Neuronal stem cell (in vitro differentiated cells): ENCODE measurements around the gene CCDC117.
"Not testable (repeated sequence)": the region's sequence is repeated elsewhere in the genome, so short reads cannot be mapped to it uniquely, and the experiment has no call there.

Source experiments
- DNase-seq: peaks from one replicate; pipeline ENCODE4 v3.0.0-alpha.2; 2013; ENCODE audit warnings: low spot score
- H2AFZ ChIP-seq: one replicate; pipeline ENCODE4 v1.6.1; 2013; ENCODE audit warnings: mild to moderate bottlenecking, low read length, inconsistent platforms
- H2AK5ac ChIP-seq: 2 replicates; pipeline ENCODE4 v1.6.1; 2013; ENCODE audit warnings: low read depth, mild to moderate bottlenecking, inconsistent platforms, low read length, moderate library complexity, mixed read lengths
- H2BK120ac ChIP-seq: 2 replicates; pipeline ENCODE4 v1.6.1; 2013; ENCODE audit warnings: low read depth, mild to moderate bottlenecking, inconsistent platforms, low read length, moderate library complexity, mixed read lengths
- H2BK12ac ChIP-seq: one replicate; pipeline ENCODE4 v1.6.1; 2013; ENCODE audit warnings: low read length, inconsistent platforms
- H2BK15ac ChIP-seq: 2 replicates; pipeline ENCODE4 v1.6.1; 2013; ENCODE audit warnings: mild to moderate bottlenecking, low read length, inconsistent platforms, mixed read lengths
- H2BK5ac ChIP-seq: one replicate; pipeline ENCODE4 v1.6.1; 2013; ENCODE audit warnings: inconsistent platforms, mild to moderate bottlenecking, low read length, moderate library complexity
- H3K14ac ChIP-seq: one replicate; pipeline ENCODE4 v1.6.1; 2013; ENCODE audit warnings: low read length, inconsistent platforms
- H3K18ac ChIP-seq: 2 replicates; pipeline ENCODE4 v1.6.1; 2013; ENCODE audit warnings: low read length, inconsistent platforms
- H3K23ac ChIP-seq: 2 replicates; pipeline ENCODE4 v1.6.1; 2013; ENCODE audit warnings: low read depth, mild to moderate bottlenecking, mixed read lengths, low read length, inconsistent platforms; ENCODE audit not compliant: poor library complexity
- H3K27ac ChIP-seq: replicated peaks from 3 replicates; pipeline ENCODE4 v1.5.1; 2013; ENCODE audit warnings: low read length, inconsistent platforms
- H3K27me3 ChIP-seq, 3 experiments: 2 replicates each; pipeline ENCODE4 v1.6.1; 2013; ENCODE audit warnings: low read length in 3 of 3, mild to moderate bottlenecking in 2 of 3, inconsistent platforms in 1 of 3, low read depth in 1 of 3, mixed read lengths in 1 of 3, moderate library complexity in 1 of 3; ENCODE audit not compliant: control insufficient read depth in 3 of 3, insufficient read depth in 3 of 3
- H3K36me3 ChIP-seq, 2 donors: replicated peaks in 1 of 2; 2 replicates each; pipeline ENCODE4 v1.6.1; 2013; ENCODE audit warnings: low read length in 2 of 2; ENCODE audit not compliant: control insufficient read depth in 2 of 2, insufficient read depth in 2 of 2
- H3K4ac ChIP-seq: 2 replicates; pipeline ENCODE4 v1.6.1; 2013; ENCODE audit warnings: inconsistent platforms, mild to moderate bottlenecking, low read length, moderate library complexity
- H3K4me1 ChIP-seq, 2 donors: 1 replicate in 1 of 2; 2 replicates in 1 of 2; pipeline ENCODE4 v1.6.1; 2013; ENCODE audit warnings: low read length in 2 of 2, low read depth in 1 of 2; ENCODE audit not compliant: control insufficient read depth in 2 of 2, insufficient read depth in 1 of 2
- H3K4me2 ChIP-seq: one replicate; pipeline ENCODE4 v1.6.1; 2013; ENCODE audit warnings: mild to moderate bottlenecking, low read length, inconsistent platforms; ENCODE audit not compliant: insufficient read depth, poor library complexity, severe bottlenecking
- H3K4me3 ChIP-seq, 2 donors: 2 replicates each; pipeline ENCODE4 v1.5.1; 2013; ENCODE audit warnings: low read length in 2 of 2, mild to moderate bottlenecking in 2 of 2, inconsistent platforms in 1 of 2, moderate library complexity in 1 of 2
- H3K79me1 ChIP-seq: one replicate; pipeline ENCODE4 v1.6.1; 2013; ENCODE audit warnings: low read depth, mild to moderate bottlenecking, inconsistent platforms, low read length, moderate library complexity
- H3K9ac ChIP-seq: one replicate; pipeline ENCODE4 v1.6.1; 2013; ENCODE audit warnings: mild to moderate bottlenecking, low read depth, low read length, inconsistent platforms; ENCODE audit not compliant: poor library complexity
- H3K9me3 ChIP-seq, 2 donors: replicated peaks in 1 of 2; 2 replicates each; pipeline versions ENCODE3 to v1.6.1; 2013; ENCODE audit warnings: low read length in 2 of 2, mild to moderate bottlenecking in 2 of 2, inconsistent platforms in 1 of 2, low read depth in 1 of 2, mixed read lengths in 1 of 2, moderate library complexity in 1 of 2; ENCODE audit not compliant: control insufficient read depth in 2 of 2, insufficient read depth in 1 of 2
- H4K8ac ChIP-seq: one replicate; pipeline ENCODE4 v1.6.1; 2013; ENCODE audit warnings: low read depth, mild to moderate bottlenecking, inconsistent platforms, low read length, moderate library complexity
- H4K91ac ChIP-seq: one replicate; pipeline ENCODE4 v1.6.1; 2013; ENCODE audit warnings: low read length, low read depth, mild to moderate bottlenecking, inconsistent platforms; ENCODE audit not compliant: poor library complexity
- WGBS, 2 donors: extraction: QIAGEN DNeasy Blood & Tissue Kit; methylation state at CpG; one replicate each; pipeline ENCODE4 v1.1.7; 2013; ENCODE audit warnings: missing lambda C conversion rate in 2 of 2, mixed read lengths in 1 of 2; ENCODE audit not compliant: insufficient read length in 2 of 2, insufficient replicate concordance in 1 of 2; ENCODE audit errors: extremely low coverage in 2 of 2; 5-methylcytosine and 5-hydroxymethylcytosine counted together

Gene CCDC117

DNA sequence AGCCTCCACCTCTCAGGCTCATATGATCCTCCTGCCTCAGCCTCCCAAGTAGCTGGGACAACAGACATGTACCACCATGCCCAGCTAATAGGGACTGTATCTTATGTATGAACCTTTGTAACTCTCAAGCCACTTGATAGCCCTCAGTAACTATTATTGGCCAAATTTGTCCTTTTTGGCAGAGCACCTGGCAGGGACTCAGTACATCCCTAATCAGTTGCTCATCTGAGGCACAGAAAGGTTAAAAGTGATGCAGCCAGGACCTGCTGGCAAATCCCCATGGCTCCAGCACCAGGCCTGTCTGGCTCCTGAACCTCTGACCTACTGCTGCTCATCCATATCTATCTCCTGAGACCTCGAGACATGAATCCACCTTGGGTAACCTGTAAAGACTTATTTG is 49.0 kb downstream of the CCDC117 start:
- Histone ChIP-seq H2AK5ac (no peak overlapping the region), H3K4me1 (peaks cover 6 to 27% of the 10 kb centered on the region in 2 donors), H3K27ac (no peak overlapping the region), H3K18ac (no peak overlapping the region), H3K79me1 (no peaks in the 10 kb centered on the region), H3K4me3 (no peak overlapping the region), H3K23ac (no peak overlapping the region), H3K9me3 (no peaks in the 10 kb centered on the region), H3K9ac (no peak overlapping the region), H3K4me2 (no peak overlapping the region), H3K14ac (no peak overlapping the region), H4K91ac (no peak overlapping the region), H2BK12ac (no peak overlapping the region), H2BK120ac (no peak overlapping the region), H2BK5ac (no peak overlapping the region), H2AFZ (no peak overlapping the region), H2BK15ac (no peak overlapping the region), H3K27me3 (no peaks in the 10 kb centered on the region), H3K36me3 (no peaks in the 10 kb centered on the region), H4K8ac (no peak overlapping the region), H3K4ac (no peak overlapping the region)
- no peak for DNase-seq
- no CpG with 5 or more reads among the region's 1 CpG for WGBS, 2 donors

DNA sequence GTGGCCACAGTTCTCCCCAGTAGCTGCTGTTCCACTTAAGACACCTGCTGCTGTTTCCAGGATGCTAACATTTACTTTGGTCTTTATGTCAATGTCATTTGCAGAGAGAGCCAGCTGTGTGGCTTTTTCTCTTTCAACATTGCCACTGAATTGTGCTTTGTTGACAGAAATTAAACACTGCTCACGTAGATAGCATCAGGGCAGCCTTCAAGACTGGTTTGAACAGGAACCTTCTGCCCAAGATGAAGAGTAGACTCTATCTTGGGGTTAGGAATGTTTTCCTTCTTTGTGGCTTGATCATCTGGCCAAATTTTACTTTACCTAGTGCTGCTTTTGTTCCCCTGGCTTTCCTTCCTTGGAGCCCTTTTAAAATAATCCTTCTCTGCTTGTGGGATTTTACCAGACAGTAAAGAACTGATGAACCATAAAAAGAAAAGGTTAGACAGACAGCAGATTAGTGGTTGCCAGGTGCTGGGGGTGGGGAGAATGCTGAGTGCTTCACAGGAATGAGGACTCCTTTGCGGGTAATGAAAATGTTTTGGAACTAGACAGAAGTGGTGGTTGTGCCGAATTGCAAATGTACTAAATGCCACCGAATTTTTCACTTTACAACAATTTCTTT is 50.5 kb downstream of the CCDC117 start:
- no CpG with 5 or more reads among the region's 4 CpGs for WGBS, 2 donors
- peaks cover 6 to 27% of the 10 kb centered on the region in 2 donors for H3K4me1 ChIP-seq
- no peak overlapping the region for H4K8ac ChIP-seq
- H2BK5ac ChIP-seq, result no peak overlapping the region
- H2AFZ ChIP-seq, result no peak overlapping the region
- peak; percentile 37 for DNase-seq
- no peak overlapping the region for H2BK12ac ChIP-seq
- H4K91ac ChIP-seq, result no peak overlapping the region
- no peak overlapping the region for H3K9ac ChIP-seq
- no peak overlapping the region for H3K4ac ChIP-seq
- H3K79me1 ChIP-seq, result no peaks in the 10 kb centered on the region
- no peak overlapping the region for H2BK120ac ChIP-seq
- peaks cover 0 to 5% of the 10 kb centered on the region in 2 donors for H3K9me3 ChIP-seq
- H3K4me2 ChIP-seq, result no peak overlapping the region
- no peaks in the 10 kb centered on the region for H3K27me3 ChIP-seq
- no peak overlapping the region for H3K18ac ChIP-seq
- H3K27ac ChIP-seq, result peak overlapping the region; percentile 17
- no peak overlapping the region for H3K4me3 ChIP-seq
- H3K14ac ChIP-seq, result no peak overlapping the region
- no peaks in the 10 kb centered on the region for H3K36me3 ChIP-seq
- no peak overlapping the region for H3K23ac ChIP-seq
- H2AK5ac ChIP-seq, result no peak overlapping the region
- H2BK15ac ChIP-seq, result no peak overlapping the region

DNA sequence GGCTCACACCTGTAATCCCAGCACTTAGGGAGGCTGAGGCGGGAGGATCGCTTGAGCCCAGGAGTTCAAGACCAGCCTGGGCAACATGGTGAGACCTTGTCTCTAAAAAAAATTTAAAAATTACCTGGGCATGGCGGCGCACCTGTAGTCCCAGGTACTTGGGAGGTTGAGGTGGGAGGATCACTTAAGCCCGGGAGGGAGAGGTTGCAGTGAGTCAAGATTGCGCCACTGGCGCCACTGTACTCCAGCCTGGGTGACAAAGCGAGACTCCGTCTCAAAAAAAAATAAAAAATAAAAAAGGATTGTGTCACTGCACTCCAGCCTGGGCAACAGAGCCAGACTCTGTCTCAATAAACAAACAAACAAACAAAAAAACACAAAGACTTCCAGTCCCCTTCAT is 52.0 kb downstream of the CCDC117 start:
- H3K23ac ChIP-seq, result not testable (repeated sequence)

DNA sequence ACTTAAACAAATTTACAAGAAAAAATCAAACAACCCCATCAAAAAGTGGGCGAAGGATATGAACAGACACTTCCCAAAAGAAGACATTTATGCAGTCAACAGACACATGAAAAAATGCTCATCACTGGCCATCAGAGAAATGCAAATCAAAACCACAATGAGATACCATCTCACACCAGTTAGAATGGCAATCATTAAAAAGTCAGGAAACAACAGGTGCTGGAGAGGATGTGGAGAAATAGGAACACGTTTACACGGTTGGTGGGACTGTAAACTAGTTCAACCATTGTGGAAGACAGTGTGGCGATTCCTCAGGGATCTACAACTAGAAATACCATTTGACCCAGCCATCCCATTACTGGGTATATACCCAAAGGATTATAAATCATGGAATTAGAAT is 53.9 kb downstream of the CCDC117 start:
- H2BK5ac ChIP-seq, H3K9ac ChIP-seq, H3K9me3 ChIP-seq, H3K4ac ChIP-seq, H4K8ac ChIP-seq, H3K27ac ChIP-seq, H3K18ac ChIP-seq, H2BK15ac ChIP-seq, H2AK5ac ChIP-seq, H2BK12ac ChIP-seq, H3K79me1 ChIP-seq, H4K91ac ChIP-seq, H3K36me3 ChIP-seq, H3K23ac ChIP-seq, DNase-seq, H3K4me2 ChIP-seq, H3K14ac ChIP-seq, H3K4me3 ChIP-seq, H2AFZ ChIP-seq, H3K27me3 ChIP-seq, H2BK120ac ChIP-seq: not testable (repeated sequence)
- no CpG with 5 or more reads among the region's 4 CpGs for WGBS, 2 donors
- peaks cover 6 to 21% of the 10 kb centered on the region in 2 donors for H3K4me1 ChIP-seq

More for the DNA sequence above, 52.0 kb downstream of the CCDC117 start:
- not testable (repeated sequence) for H3K4ac ChIP-seq, H3K9me3 ChIP-seq, H3K27me3 ChIP-seq, H4K8ac ChIP-seq, H2BK12ac ChIP-seq, H3K27ac ChIP-seq, H4K91ac ChIP-seq, DNase-seq, H2AK5ac ChIP-seq, H2BK120ac ChIP-seq, H2AFZ ChIP-seq, H3K4me3 ChIP-seq, H3K14ac ChIP-seq, H3K4me2 ChIP-seq, H3K9ac ChIP-seq, H3K36me3 ChIP-seq, H2BK15ac ChIP-seq, H2BK5ac ChIP-seq, H3K18ac ChIP-seq, H3K79me1 ChIP-seq
- WGBS, 2 donors, result no CpG with 5 or more reads among the region's 9 CpGs
- H3K4me1 ChIP-seq, result peaks cover 6 to 21% of the 10 kb centered on the region in 2 donors
